Ovary (tissue), 3 donors: Measurements from ENCODE around the gene CGNL1.

ENCODE experiments used
- CTCF ChIP-seq, 3 donors: fragments of 450-650 bp in 2 of 3; fragments of 200-600 bp in 1 of 3; IDR thresholded peaks; one replicate each; pipeline versions ENCODE4 v1.5.1 to v1.8.0; 2016 to 2022; ENCODE audit warnings: antibody characterized with exemption in 3 of 3, mild to moderate bottlenecking in 1 of 3
- EP300 ChIP-seq: sonication (generic); formaldehyde crosslinking; IDR thresholded peaks from one replicate; pipeline ENCODE4 v1.6.1; 2017; ENCODE audit warnings: antibody characterized with exemption
- POLR2A ChIP-seq: fragments of 450-650 bp; IDR thresholded peaks from one replicate; pipeline ENCODE4 v1.6.1; 2017; ENCODE audit warnings: antibody characterized with exemption, mild to moderate bottlenecking, moderate library complexity
- donor health status: DM: no; HTN: no; CAD: no.

GRCh38 chr15:57444877-57445513 lies 68.7 kb downstream of the CGNL1 start:
- TF ChIP-seq CTCF (IDR thresholded peaks at IDR 0.05), result no peak
- no peak for TF ChIP-seq POLR2A
- no peak for TF ChIP-seq EP300
